PC-3 (cell line): Measurements from ENCODE around the gene AHCYL2. TPM values are rescaled to one million over a fixed set of nuclear protein-coding genes. Genes with fewer than 3 reads are reported as not detected.
A peak's percentile ranks its signal among the peaks of the same experiment; 100 is the strongest.

Experiments used
- ATAC-seq: fragments of 200-7000 bp; cut with Tn5 transposase; 2 replicates; pipeline ENCODE4 v1.9.1; 2020; ENCODE audit warnings: mild to moderate bottlenecking, moderate library complexity
- BruUV-seq: library from RNA; stranded (reverse); fragments of 400-500 nt; replicated peaks from 2 replicates; lab custom pipeline; 2021; lab: Mats Ljungman, UMichigan
- CTCF ChIA-PET: fragments of 300-600 bp; sonication (Branson Sonifier 250); formaldehyde crosslinking; loops from one replicate; lab custom pipeline; 2022; ENCODE audit warnings: antibody characterized with exemption; lab: Charles Lee
- POLR2A ChIA-PET: fragments of 300-600 bp; sonication (Branson Sonifier 250); formaldehyde crosslinking; loops from one replicate; lab custom pipeline; 2022; ENCODE audit warnings: antibody characterized with exemption; ENCODE audit not compliant: unreplicated experiment; lab: Charles Lee
- DNase-seq: peaks from one replicate; pipeline ENCODE4 v3.0.0-alpha.2; 2015
- H2AFZ ChIP-seq: fragments of 300-600 bp; sonication (generic); 2 replicates; pipeline ENCODE4 v1.6.0; 2016; ENCODE audit warnings: antibody characterized with exemption, low read length
- H3F3A ChIP-seq: fragments of 300-600 bp; sonication (generic); one replicate; pipeline ENCODE4 v1.6.0; 2017; ENCODE audit warnings: antibody characterized with exemption, low read length, control low read depth, mild to moderate bottlenecking; ENCODE audit not compliant: unreplicated experiment
- H3K27ac ChIP-seq: fragments of 300-600 bp; sonication (generic); 2 replicates; pipeline ENCODE4 v1.5.1; 2016; ENCODE audit warnings: mild to moderate bottlenecking, low read length
- H3K27me3 ChIP-seq: fragments of 300-600 bp; sonication (generic); 2 replicates; pipeline ENCODE4 v1.6.1; 2016; ENCODE audit warnings: low read length, mixed read lengths
- H3K36me3 ChIP-seq: fragments of 300-600 bp; sonication (generic); 2 replicates; pipeline ENCODE4 v1.6.1; 2016; ENCODE audit warnings: low read depth, mixed run types, low read length, mixed read lengths
- H3K4me1 ChIP-seq: fragments of 300-600 bp; sonication (generic); 2 replicates; pipeline ENCODE4 v1.5.1; 2016; ENCODE audit warnings: low read length; ENCODE audit not compliant: insufficient read depth
- H3K4me2 ChIP-seq: fragments of 300-600 bp; sonication (generic); 2 replicates; pipeline ENCODE4 v1.6.0; 2016; ENCODE audit warnings: low read length
- H3K4me3 ChIP-seq: fragments of 300-600 bp; sonication (generic); 2 replicates; pipeline ENCODE4 v1.5.1; 2016; ENCODE audit warnings: mild to moderate bottlenecking, low read length, mixed read lengths
- H3K79me2 ChIP-seq: fragments of 300-600 bp; sonication (generic); 2 replicates; pipeline ENCODE4 v1.6.1; 2017; ENCODE audit warnings: low read length, mixed read lengths
- H3K9ac ChIP-seq: fragments of 300-600 bp; sonication (generic); 2 replicates; pipeline ENCODE4 v1.6.0; 2016; ENCODE audit warnings: mild to moderate bottlenecking, low read length
- H3K9me2 ChIP-seq: fragments of 300-600 bp; sonication (generic); replicated peaks from 2 replicates; pipeline ENCODE4 v1.6.1; 2016; ENCODE audit warnings: mixed run types, low read length, mixed read lengths
- H3K9me3 ChIP-seq: fragments of 300-600 bp; sonication (generic); 2 replicates; pipeline ENCODE4 v1.6.1; 2016; ENCODE audit warnings: low read length, mixed read lengths
- H4K20me1 ChIP-seq: fragments of 300-600 bp; sonication (generic); 2 replicates; pipeline ENCODE4 v1.6.1; 2016; ENCODE audit warnings: low read length, mixed read lengths
- CTCF ChIP-seq: fragments of 300-600 bp; sonication (generic); conservative IDR thresholded peaks from 2 replicates; pipeline ENCODE4 v1.5.1; 2017; ENCODE audit warnings: antibody characterized with exemption, low read depth, mild to moderate bottlenecking, low read length
- EZH2 ChIP-seq: fragments of 300-600 bp; sonication (generic); IDR thresholded peaks from one replicate; pipeline ENCODE4 v1.6.1; 2017; ENCODE audit warnings: antibody characterized with exemption, mild to moderate bottlenecking, low read length; ENCODE audit not compliant: unreplicated experiment
- EZH2phosphoT487 ChIP-seq: fragments of 300-600 bp; sonication (generic); IDR thresholded peaks from 2 replicates; pipeline ENCODE4 v1.6.1; 2018; ENCODE audit warnings: mild to moderate bottlenecking, antibody characterized with exemption, low read length, borderline replicate concordance
- intact Hi-C: fragments of 100-400 bp; cut with micrococcal nuclease; formaldehyde crosslinking; loops from 2 replicates; pipeline ENCODE4 v1.9.0; 2023
- total RNA-seq: library from RNA; depleted of rRNA; stranded (reverse); fragments of >200 nt; gene quantifications from 2 replicates; pipeline ENCODE4 v1.2.3, GENCODE V29; 2014

Gene AHCYL2
- total RNA-seq, 1 experiment from 2014 or later = 9.2 TPM

DNA sequence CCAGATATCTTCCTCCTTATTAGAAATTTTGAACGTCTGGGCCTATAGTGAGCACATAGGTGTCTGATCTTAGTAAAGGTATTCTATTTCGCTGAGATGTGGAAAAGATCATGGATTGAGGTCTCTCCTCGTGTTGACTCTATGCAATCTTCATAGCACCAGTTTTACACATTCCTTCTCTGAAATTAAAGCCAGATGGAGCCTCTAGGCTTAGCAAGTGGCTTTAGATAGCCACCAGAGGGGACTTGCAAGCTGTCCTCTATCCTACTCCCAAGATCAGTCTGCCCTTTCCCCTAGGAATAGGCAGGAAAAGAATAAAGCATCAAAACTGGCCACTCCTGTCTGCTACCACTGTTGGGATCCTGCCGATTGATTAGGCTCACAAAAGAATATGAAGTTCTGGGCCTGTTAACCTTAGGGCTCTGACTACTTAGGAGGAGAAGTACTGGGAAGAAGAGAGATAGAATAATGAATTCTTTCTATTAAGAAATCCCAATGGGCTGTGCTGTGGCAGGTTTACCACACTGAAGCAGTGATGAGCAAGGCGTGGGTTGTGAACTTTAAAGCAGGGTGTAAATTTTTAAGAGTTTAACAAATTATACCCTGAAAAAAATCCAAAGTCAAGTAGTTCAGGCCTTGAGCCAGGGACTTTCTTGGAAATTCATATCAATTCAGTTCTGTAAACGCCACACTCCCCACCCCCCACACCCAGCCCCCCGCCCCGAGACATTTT lies 207.2 kb downstream of the AHCYL2 start:
- no peaks in the 10 kb centered on the region for H3K9me3 ChIP-seq
- intact Hi-C loops = no loop called here
- no peaks in the 10 kb centered on the region for H4K20me1 ChIP-seq
- CTCF ChIA-PET = no interaction called here
- ATAC-seq (no peak), DNase-seq (no peak)
- no peaks in the 10 kb centered on the region for H3K36me3 ChIP-seq
- no peaks in the 10 kb centered on the region for H3F3A ChIP-seq
- no peak for TF ChIP-seq EZH2
- no peak for TF ChIP-seq EZH2phosphoT487
- TF ChIP-seq CTCF = no peak
- peaks cover 23% of the 10 kb centered on the region for H3K79me2 ChIP-seq
- no peak overlapping the region for H3K9ac ChIP-seq
- H3K4me2 ChIP-seq = no peak overlapping the region
- no peaks in the 10 kb centered on the region for H3K9me2 ChIP-seq
- H3K27ac ChIP-seq = no peak overlapping the region
- no peak overlapping the region for H3K4me3 ChIP-seq
- no peak overlapping the region for H2AFZ ChIP-seq
- POLR2A ChIA-PET = no interaction called here
- no peaks in the 10 kb centered on the region for H3K27me3 ChIP-seq
- no TSS peak for BruUV-seq
- H3K4me1 ChIP-seq = peaks cover 20% of the 10 kb centered on the region

- CTCF ChIA-PET = interaction anchor here (0.6 to 2.2 kb wide), 9 partner anchors 14 to 270 kb away, joined by 3 to 8 read pairs (median 6); no protein-coding TSS in a partner anchor
- TSS peak; percentile 51 for BruUV-seq
Observed at GRCh38 chr7:129433847-129434674, 209.2 kb downstream of the AHCYL2 start, which contains the start of gene STRIP2. Gene STRIP2, plus strand, starts transcription at chr7:129434432. Its CDS starts 41 bp downstream, at chr7:129434473.

More at GRCh38 chr7:129433847-129434674, 209.2 kb downstream of the AHCYL2 start, which contains the start of gene STRIP2:
- H4K20me1 ChIP-seq = no peaks in the 10 kb centered on the region
- no peaks in the 10 kb centered on the region for H3K9me2 ChIP-seq
- H3K4me3 ChIP-seq = peak within 1 kb of the TSS; percentile 77
- peak within 1 kb of the TSS; percentile 98 for H3K4me2 ChIP-seq
- no peak within 1 kb of the TSS for H3K27ac ChIP-seq
- intact Hi-C loops = loop anchor here (1.0 to 2.0 kb wide), 2 partner anchors 33 to 67 kb away; no protein-coding TSS in a partner anchor
- H3K36me3 ChIP-seq = no peaks in the 10 kb centered on the region
- peaks cover 32% of the 10 kb centered on the region for H3K4me1 ChIP-seq
- peak within 1 kb of the TSS; percentile 95 for H2AFZ ChIP-seq
- TF ChIP-seq CTCF (peak; percentile 20; the same call in 1 of the 2 replicates), EZH2phosphoT487 (no peak), EZH2 (no peak)
- ATAC-seq (peak; percentile 79), DNase-seq (peak; percentile 82)
- H3K9me3 ChIP-seq = no peaks in the 10 kb centered on the region
- H3F3A ChIP-seq = peaks cover 6% of the 10 kb centered on the region
- no peaks in the 10 kb centered on the region for H3K27me3 ChIP-seq
- POLR2A ChIA-PET = interaction anchor here (0.6 to 1.5 kb wide), 4 partner anchors 14 to 37 kb away, joined by 3 to 5 read pairs (median 4); no protein-coding TSS in a partner anchor
- H3K79me2 ChIP-seq = peaks cover 26% of the 10 kb centered on the region
- H3K9ac ChIP-seq = peak within 1 kb of the TSS; percentile 75
